Activated CD8-positive, alpha-beta memory T cell treated with anti-CD3 and anti-CD28 coated beads for 48 hours (primary cell): Measurements from ENCODE around the gene FES.
A peak's percentile ranks its signal among the peaks of the same experiment; 100 is the strongest.
"Not testable (repeated sequence)": the region's sequence is repeated elsewhere in the genome, so short reads cannot be mapped to it uniquely, and the experiment has no call there.

Experiments used
- DNase-seq, 3 experiments: peaks; one replicate each; pipeline ENCODE4 v3.0.0-alpha.2; 2020; ENCODE audit warnings: low read depth in 2 of 3, low spot score in 2 of 3

The FES gene

GRCh38 chr15:90890839-90891238, 6.5 kb downstream of the FES start:
- DNase-seq, result no peak

GRCh38 chr15:90891346-90891949, 7.1 kb downstream of the FES start:
- no peak for DNase-seq

- no peak for DNase-seq
Measured at GRCh38 chr15:90892023-90892422, 7.7 kb downstream of the FES start.

- no peak for DNase-seq
Measured at GRCh38 chr15:90892498-90893174, 8.3 kb downstream of the FES start.

- no peak for DNase-seq
Measured at GRCh38 chr15:90893175-90894090, 9.1 kb downstream of the FES start.

- no peak for DNase-seq
Measured at GRCh38 chr15:90895571-90896117, 11.3 kb downstream of the FES start.

GRCh38 chr15:90897131-90897655, 12.9 kb downstream of the FES start:
- DNase-seq, result not testable (repeated sequence)

GRCh38 chr15:90901175-90902039, 17.1 kb downstream of the FES start:
- DNase-seq, result no peak

GRCh38 chr15:90902040-90902839, 17.9 kb downstream of the FES start:
- peak; percentile 52 to 63 (median 61) for DNase-seq

- peak; percentile 60 to 71 (median 62) for DNase-seq
Measured at GRCh38 chr15:90902840-90903732, 18.8 kb downstream of the FES start, which contains the start of gene MAN2A2. TSS of gene MAN2A2 (plus strand) at chr15:90903302. CDS start at chr15:90904208, 906 bp downstream.

GRCh38 chr15:90903733-90904536, 19.6 kb downstream of the FES start:
- no peak for DNase-seq

GRCh38 chr15:90904746-90905145, 20.4 kb downstream of the FES start:
- DNase-seq, result no peak

GRCh38 chr15:90905306-90906180, 21.2 kb downstream of the FES start:
- DNase-seq, result no peak

GRCh38 chr15:90906181-90906849, 22.0 kb downstream of the FES start:
- DNase-seq, result no peak

GRCh38 chr15:90907051-90907660, 22.9 kb downstream of the FES start:
- DNase-seq, result no peak
